Measurements from ENCODE around the gene TDRD12. TPM values are rescaled to one million over a fixed set of nuclear protein-coding genes. Genes with fewer than 3 reads are reported as not detected.
"Not testable (repeated sequence)": the region's sequence is repeated elsewhere in the genome, so short reads cannot be mapped to it uniquely, and the experiment has no call there.

Gene TDRD12
- total and polyA plus RNA-seq, 4 donors, result under 0.01 to 0.23 (median 0.02) TPM; not detected in 1

- no peak for TF ChIP-seq REST (IDR thresholded peaks at IDR 0.05)
- no peak for TF ChIP-seq ZBTB33 (IDR thresholded peaks at IDR 0.05)
- TF ChIP-seq GABPA (IDR thresholded peaks at IDR 0.05 in 1 of 2, conservative IDR thresholded peaks at IDR 0.05 in 1 of 2), result no peak
- no peak for TF ChIP-seq SP1 (IDR thresholded peaks at IDR 0.05)
- TF ChIP-seq EGR1 (IDR thresholded peaks at IDR 0.05; ENCODE audit: low read depth in 2 of 2), result no peak
- no peak for TF ChIP-seq FOXA2 (IDR thresholded peaks at IDR 0.05)
- TF ChIP-seq ATF3 (IDR thresholded peaks at IDR 0.05), result no peak
- no peak for TF ChIP-seq FOXA1 (IDR thresholded peaks at IDR 0.05)
- TF ChIP-seq HNF4A (conservative IDR thresholded peaks at IDR 0.05), result no peak
- TF ChIP-seq NR2F2 (IDR thresholded peaks at IDR 0.05), result no peak
- no peak for TF ChIP-seq RXRA (IDR thresholded peaks at IDR 0.05)
- no peak for TF ChIP-seq CTCF (IDR thresholded peaks at IDR 0.05; ENCODE audit: low read depth, low read length, missing input control)
- no peak for TF ChIP-seq JUND (IDR thresholded peaks at IDR 0.05)
- Histone ChIP-seq H3K4me1 (ENCODE audit: control insufficient read depth in 4 of 4, insufficient read depth in 4 of 4, low read length in 3 of 4) (peaks cover 3 to 21% (median 9%) of the 10 kb centered on the region in 4 donors), H3K27ac (ENCODE audit: low read depth in 1 of 2, low read length in 2 of 2) (no peak overlapping the region), H3K27me3 (ENCODE audit: control insufficient read depth in 4 of 4, insufficient read depth in 4 of 4, low read length in 3 of 4) (no peaks in the 10 kb centered on the region), H3K9me3 (ENCODE audit: control insufficient read depth in 4 of 4, low read length in 3 of 4) (no peaks in the 10 kb centered on the region), H3K9ac (ENCODE audit: low read depth in 1 of 2, low read length in 2 of 2) (no peak overlapping the region), H3K4me3 (ENCODE audit: low read depth in 1 of 3, low read length in 3 of 3) (no peak overlapping the region), H3K36me3 (ENCODE audit: control insufficient read depth in 4 of 4, insufficient read depth in 3 of 4, low read depth in 1 of 4, low read length in 3 of 4) (peaks cover 0 to 12% (median 8%) of the 10 kb centered on the region in 4 donors)
- 95% methylated on average over 7 of the region's 7 CpGs for WGBS
- DNase-seq (ENCODE audit: low spot score), result no peak
These were observed 146.5 kb downstream of the TDRD12 start for GRCh38 chr19:32866061-32866460.

GRCh38 chr19:32866564-32867265, 147.1 kb downstream of the TDRD12 start:
- Histone ChIP-seq H3K4me3 (ENCODE audit: low read depth in 1 of 3, low read length in 3 of 3) (no peak overlapping the region), H3K36me3 (ENCODE audit: control insufficient read depth in 4 of 4, insufficient read depth in 3 of 4, low read depth in 1 of 4, low read length in 3 of 4) (peaks cover 0 to 11% (median 8%) of the 10 kb centered on the region in 4 donors), H3K9ac (ENCODE audit: low read depth in 1 of 2, low read length in 2 of 2) (no peak overlapping the region), H3K27me3 (ENCODE audit: control insufficient read depth in 4 of 4, insufficient read depth in 4 of 4, low read length in 3 of 4) (no peaks in the 10 kb centered on the region), H3K4me1 (ENCODE audit: control insufficient read depth in 4 of 4, insufficient read depth in 4 of 4, low read length in 3 of 4) (peaks cover 3 to 21% (median 9%) of the 10 kb centered on the region in 4 donors), H3K9me3 (ENCODE audit: control insufficient read depth in 4 of 4, low read length in 3 of 4) (no peaks in the 10 kb centered on the region), H3K27ac (ENCODE audit: low read depth in 1 of 2, low read length in 2 of 2) (no peak overlapping the region)
- WGBS, result 95% methylated on average over 12 of the region's 12 CpGs
- DNase-seq (ENCODE audit: low spot score), result no peak
- TF ChIP-seq CTCF (IDR thresholded peaks at IDR 0.05; ENCODE audit: low read depth, low read length, missing input control), result no peak

- H3K4me3 ChIP-seq (ENCODE audit: low read depth in 1 of 3, low read length in 3 of 3), result not testable (repeated sequence)
- WGBS, result 96% methylated on average over 9 of the region's 9 CpGs
These were observed 147.9 kb downstream of the TDRD12 start for GRCh38 chr19:32867436-32867835.

More at GRCh38 chr19:32867436-32867835, 147.9 kb downstream of the TDRD12 start:
- peaks cover 3 to 21% (median 9%) of the 10 kb centered on the region in 4 donors for H3K4me1 ChIP-seq (ENCODE audit: control insufficient read depth in 4 of 4, insufficient read depth in 4 of 4, low read length in 3 of 4)
- H3K27ac ChIP-seq (ENCODE audit: low read depth in 1 of 2, low read length in 2 of 2); H3K27me3 ChIP-seq (ENCODE audit: control insufficient read depth in 4 of 4, insufficient read depth in 4 of 4, low read length in 3 of 4); DNase-seq (ENCODE audit: low spot score); H3K36me3 ChIP-seq (ENCODE audit: control insufficient read depth in 4 of 4, insufficient read depth in 3 of 4, low read depth in 1 of 4, low read length in 3 of 4); H3K9ac ChIP-seq (ENCODE audit: low read depth in 1 of 2, low read length in 2 of 2); H3K9me3 ChIP-seq (ENCODE audit: control insufficient read depth in 4 of 4, low read length in 3 of 4): not testable (repeated sequence)

Measured in liver (tissue), 9 donors.